Measurements from ENCODE around the gene SEZ6L2. TPM values are rescaled to one million over a fixed set of nuclear protein-coding genes. Genes with fewer than 3 reads are reported as not detected.
A peak's percentile ranks its signal among the peaks of the same experiment; 100 is the strongest.

The SEZ6L2 gene
- total and polyA plus RNA-seq, 12 donors: 0.17 to 1.2 (median 0.70) TPM; not detected in 1

DNA sequence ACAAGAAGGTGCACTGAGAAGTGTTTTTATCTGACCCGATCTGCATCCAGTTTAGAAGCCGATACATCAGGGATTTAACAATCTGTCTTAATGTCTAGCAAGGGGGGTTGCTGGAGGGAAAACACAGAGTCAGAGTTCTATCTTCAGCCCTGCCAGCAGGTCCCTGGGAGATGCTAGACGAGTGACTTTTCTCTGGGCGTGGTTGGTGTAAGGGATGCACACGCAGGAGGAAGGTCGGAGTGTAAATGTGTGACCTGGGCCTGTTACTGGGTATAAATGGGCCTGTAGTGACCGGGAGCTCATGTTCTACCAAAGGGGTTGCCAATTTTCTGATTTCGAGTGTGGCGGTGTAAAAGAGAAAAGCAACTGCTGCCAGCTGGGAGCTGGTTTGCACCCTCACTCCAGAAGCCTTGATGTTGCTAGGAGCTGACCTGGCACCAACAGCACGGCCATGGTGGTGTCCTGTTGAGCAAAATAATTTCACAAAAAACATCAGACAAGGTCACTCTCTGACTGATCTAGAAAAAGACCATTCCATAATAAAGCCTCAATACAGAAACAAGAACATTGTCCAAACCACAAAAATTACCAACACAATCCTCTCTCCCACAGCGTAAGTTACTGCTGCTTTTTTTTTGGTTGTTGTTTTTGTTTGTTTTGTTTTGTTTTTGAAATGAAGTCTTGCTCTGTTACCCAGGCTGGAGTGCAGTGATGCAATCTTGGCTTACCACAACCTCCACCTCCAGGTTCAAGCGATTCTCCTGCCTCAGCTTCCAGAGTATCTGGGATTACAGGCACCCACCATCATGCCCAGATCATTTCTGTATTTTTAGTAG lies 27.9 kb upstream of the SEZ6L2 start:
- H3K4me3 ChIP-seq: peak overlapping the region in 9 of 10 donors; percentile 83 to 100 (median 95)
- H3K4me1 ChIP-seq: peaks cover 2 to 31% (median 23%) of the 10 kb centered on the region in 9 donors
- intact Hi-C loops (cut with DNase I): loop anchor here in 7 of 10 donors (5.0 to 10.0 kb wide), 6 partner anchors 35 to 80 kb away; partner anchors contain the start of genes TAOK2 (in 2 of the 7), TMEM219 (in 2 of the 7), HIRIP3 (in 1 of the 7) and INO80E (in 1 of the 7)
- TF ChIP-seq, protein P1, sequence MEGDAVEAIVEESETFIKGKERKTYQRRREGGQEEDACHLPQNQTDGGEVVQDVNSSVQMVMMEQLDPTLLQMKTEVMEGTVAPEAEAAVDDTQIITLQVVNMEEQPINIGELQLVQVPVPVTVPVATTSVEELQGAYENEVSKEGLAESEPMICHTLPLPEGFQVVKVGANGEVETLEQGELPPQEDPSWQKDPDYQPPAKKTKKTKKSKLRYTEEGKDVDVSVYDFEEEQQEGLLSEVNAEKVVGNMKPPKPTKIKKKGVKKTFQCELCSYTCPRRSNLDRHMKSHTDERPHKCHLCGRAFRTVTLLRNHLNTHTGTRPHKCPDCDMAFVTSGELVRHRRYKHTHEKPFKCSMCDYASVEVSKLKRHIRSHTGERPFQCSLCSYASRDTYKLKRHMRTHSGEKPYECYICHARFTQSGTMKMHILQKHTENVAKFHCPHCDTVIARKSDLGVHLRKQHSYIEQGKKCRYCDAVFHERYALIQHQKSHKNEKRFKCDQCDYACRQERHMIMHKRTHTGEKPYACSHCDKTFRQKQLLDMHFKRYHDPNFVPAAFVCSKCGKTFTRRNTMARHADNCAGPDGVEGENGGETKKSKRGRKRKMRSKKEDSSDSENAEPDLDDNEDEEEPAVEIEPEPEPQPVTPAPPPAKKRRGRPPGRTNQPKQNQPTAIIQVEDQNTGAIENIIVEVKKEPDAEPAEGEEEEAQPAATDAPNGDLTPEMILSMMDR (IDR thresholded peaks at IDR 0.05): no peak
- DNase-seq: no peak
- peaks cover 0 to 14% (median 4%) of the 10 kb centered on the region in 9 donors for H3K36me3 ChIP-seq
- no peak for ATAC-seq
- WGBS, 2 donors: 70 to 71% methylated on average over 12 of the region's 12 CpGs
- no peaks in the 10 kb centered on the region for H3K27me3 ChIP-seq
- no peaks in the 10 kb centered on the region for H3K9me3 ChIP-seq
- H3K27ac ChIP-seq: peak overlapping the region in 9 of 10 donors; percentile 76 to 92 (median 88)

DNA sequence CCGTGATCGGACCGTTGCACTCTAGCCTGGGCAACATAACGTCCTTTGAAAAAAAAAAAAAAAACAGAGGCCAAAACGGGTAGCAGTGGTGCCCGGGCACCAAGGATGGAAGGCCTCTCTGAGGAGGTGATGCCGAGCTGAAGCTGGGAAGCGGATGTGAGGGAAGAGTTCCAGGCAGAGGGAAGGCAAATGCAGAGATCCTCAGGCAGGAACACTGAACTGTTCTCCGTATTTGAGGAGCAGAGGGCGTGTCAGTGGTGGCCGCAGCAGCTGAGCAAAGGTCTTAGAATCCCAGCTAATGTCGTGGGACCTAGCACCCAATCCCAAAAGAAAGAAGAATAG lies 27.3 kb upstream of the SEZ6L2 start:
- H3K4me1 ChIP-seq: peaks cover 2 to 31% (median 23%) of the 10 kb centered on the region in 9 donors
- WGBS, 2 donors: 1% methylated on average over 12 of the region's 12 CpGs
- intact Hi-C loops (cut with DNase I): loop anchor here in 7 of 10 donors (5.0 to 10.0 kb wide), 6 partner anchors 36 to 81 kb away; partner anchors contain the start of genes TAOK2 (in 2 of the 7), TMEM219 (in 2 of the 7), HIRIP3 (in 1 of the 7) and INO80E (in 1 of the 7)
- H3K9me3 ChIP-seq: no peaks in the 10 kb centered on the region
- H3K36me3 ChIP-seq: peaks cover 0 to 20% (median 7%) of the 10 kb centered on the region in 9 donors
- no peaks in the 10 kb centered on the region for H3K27me3 ChIP-seq
- ATAC-seq (peak in 7 of 8 donors; percentile 28 to 76 (median 53)), DNase-seq (no peak)
- H3K4me3 ChIP-seq: peak overlapping the region; percentile 83 to 100 (median 94)
- TF ChIP-seq, protein P1 (IDR thresholded peaks at IDR 0.05): no peak
- peak overlapping the region; percentile 18 to 92 (median 88) for H3K27ac ChIP-seq

DNA sequence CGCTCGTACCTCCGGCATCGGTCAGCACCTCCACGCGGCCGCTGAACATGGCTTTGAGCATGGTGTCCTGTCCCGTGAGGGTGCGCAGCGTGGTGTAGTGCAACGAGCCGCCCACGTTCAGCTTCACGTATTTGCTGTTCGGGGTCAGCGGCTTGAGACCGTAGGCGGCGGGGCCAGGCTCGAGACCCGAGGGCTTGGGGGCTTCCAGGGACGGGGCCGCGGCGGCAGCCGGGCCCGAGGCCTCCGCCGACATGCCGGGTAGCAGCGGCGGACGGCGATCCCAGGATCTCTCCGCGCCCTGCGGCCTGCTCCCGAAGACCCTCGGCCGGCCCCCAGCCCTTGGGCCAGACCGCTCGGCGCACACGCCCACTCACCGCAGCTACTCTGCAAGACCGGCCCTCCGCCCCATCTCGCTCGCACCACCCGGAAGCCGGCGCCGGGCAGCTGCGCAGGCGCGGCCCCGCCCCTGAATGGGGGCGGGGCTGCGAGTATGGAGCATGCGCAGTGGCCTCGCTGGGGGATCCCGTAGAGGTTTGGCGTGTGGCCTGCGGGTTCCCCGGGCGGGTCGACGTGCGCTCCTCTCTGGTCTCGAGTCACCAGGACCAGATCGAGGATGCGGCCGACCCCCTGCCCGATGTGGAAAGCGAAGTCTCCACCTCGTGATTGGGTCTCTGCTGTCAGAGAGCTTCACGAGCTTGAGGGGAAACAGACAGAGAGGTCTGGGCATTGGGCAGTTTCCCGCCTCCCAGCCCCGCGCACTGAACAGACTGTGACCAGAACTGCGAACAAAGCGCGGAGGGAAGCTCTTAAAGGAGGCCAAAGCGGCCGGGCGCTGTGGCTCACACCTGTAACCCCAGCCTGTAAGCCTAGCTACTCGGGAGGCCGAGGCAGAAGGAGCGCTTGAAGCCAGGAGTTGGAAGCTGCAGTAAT lies 26.7 kb upstream of the SEZ6L2 start, which contains the start of gene KCTD13:
TSS of gene KCTD13 (minus strand) at position 446 of the 930 bp plus-strand sequence. CDS start at position 253, 193 bp downstream.
- no peaks in the 10 kb centered on the region for H3K9me3 ChIP-seq
- intact Hi-C loops (cut with DNase I): loop anchor here in 7 of 10 donors (5.0 to 10.0 kb wide), 6 partner anchors 36 to 81 kb away; partner anchors contain the start of genes TAOK2 (in 2 of the 7), TMEM219 (in 2 of the 7), HIRIP3 (in 1 of the 7) and INO80E (in 1 of the 7)
- TF ChIP-seq, protein P1 (IDR thresholded peaks at IDR 0.05): no peak
- DNase-seq (peak; percentile 85 to 88), ATAC-seq (peak; percentile 97 to 99 (median 99))
- no peaks in the 10 kb centered on the region for H3K27me3 ChIP-seq
- peak within 1 kb of the TSS; percentile 83 to 100 (median 94) for H3K4me3 ChIP-seq
- WGBS, 2 donors: 0 to 1% methylated on average over 84 to 89 of the region's 89 CpGs
- H3K27ac ChIP-seq: peak within 1 kb of the TSS; percentile 18 to 92 (median 88)
- H3K36me3 ChIP-seq: peaks cover 0 to 26% (median 13%) of the 10 kb centered on the region in 9 donors
- H3K4me1 ChIP-seq: peaks cover 2 to 31% (median 23%) of the 10 kb centered on the region in 9 donors
